HG03460 (cell line): Measurements from ENCODE around the gene TCERG1L.
"Not testable (repeated sequence)": the region's sequence is repeated elsewhere in the genome, so short reads cannot be mapped to it uniquely, and the experiment has no call there.

ENCODE experiments used
- ATAC-seq: cut with Tn5 transposase; IDR thresholded peaks from one replicate; pipeline ENCODE4 v1.9.1; 2021; ENCODE audit not compliant: unreplicated experiment

Gene TCERG1L

GRCh38 chr10:131092386-131092785 is 219.1 kb downstream of the TCERG1L start:
- ATAC-seq: no peak

- no peak for ATAC-seq
Observed at GRCh38 chr10:131091682-131092081, 219.8 kb downstream of the TCERG1L start.

- no peak for ATAC-seq
Observed at GRCh38 chr10:131090761-131091661, 220.5 kb downstream of the TCERG1L start.

- ATAC-seq: no peak
Observed at GRCh38 chr10:131089861-131090260, 221.7 kb downstream of the TCERG1L start.

GRCh38 chr10:131089150-131089549 is 222.4 kb downstream of the TCERG1L start:
- no peak for ATAC-seq

GRCh38 chr10:131088619-131089018 is 222.9 kb downstream of the TCERG1L start:
- ATAC-seq: no peak

GRCh38 chr10:131087464-131088215 is 223.9 kb downstream of the TCERG1L start:
- ATAC-seq: no peak

GRCh38 chr10:131086511-131086910 is 225.0 kb downstream of the TCERG1L start:
- no peak for ATAC-seq

GRCh38 chr10:131086094-131086493 is 225.4 kb downstream of the TCERG1L start:
- ATAC-seq: no peak

- ATAC-seq: no peak
Observed at GRCh38 chr10:131085091-131085860, 226.2 kb downstream of the TCERG1L start.

- ATAC-seq: no peak
Observed at GRCh38 chr10:131084791-131085090, 226.8 kb downstream of the TCERG1L start.

GRCh38 chr10:131083915-131084790 is 227.4 kb downstream of the TCERG1L start:
- no peak for ATAC-seq

- ATAC-seq: no peak
Observed at GRCh38 chr10:131082991-131083481, 228.5 kb downstream of the TCERG1L start.

GRCh38 chr10:131082201-131082850 is 229.2 kb downstream of the TCERG1L start:
- ATAC-seq: no peak

- ATAC-seq: no peak
Observed at GRCh38 chr10:131081786-131082185, 229.7 kb downstream of the TCERG1L start.

GRCh38 chr10:131081376-131081775 is 230.1 kb downstream of the TCERG1L start:
- no peak for ATAC-seq

- ATAC-seq: no peak
Observed at GRCh38 chr10:131080571-131080970, 230.9 kb downstream of the TCERG1L start.

- no peak for ATAC-seq
Observed at GRCh38 chr10:131079314-131079713, 232.2 kb downstream of the TCERG1L start.

- not testable (repeated sequence) for ATAC-seq
Observed at GRCh38 chr10:131078882-131079280, 232.6 kb downstream of the TCERG1L start.
